ENCODE data around the gene HS3ST6.
"Not testable (repeated sequence)": the region's sequence is repeated elsewhere in the genome, so short reads cannot be mapped to it uniquely, and the experiment has no call there.

Gene HS3ST6

GRCh38 chr16:1946495-1947368 is 28.5 kb upstream of the HS3ST6 start:
- no peak for DNase-seq (ENCODE audit: low spot score)

- no peak for DNase-seq (ENCODE audit: low spot score)
Observed at GRCh38 chr16:1945559-1946391, 27.6 kb upstream of the HS3ST6 start.

GRCh38 chr16:1944612-1945199 is 26.5 kb upstream of the HS3ST6 start:
- DNase-seq (ENCODE audit: low spot score), result no peak

- peak; percentile 97 for DNase-seq (ENCODE audit: low spot score)
Observed at GRCh38 chr16:1942810-1943726, 24.9 kb upstream of the HS3ST6 start, which contains the start of gene MSRB1. TSS of gene MSRB1 (minus strand) at chr16:1943199. CDS start at chr16:1943156, 43 bp downstream.

- DNase-seq (ENCODE audit: low spot score), result no peak
Observed at GRCh38 chr16:1942047-1942809, 24.0 kb upstream of the HS3ST6 start.

GRCh38 chr16:1941162-1942046 is 23.2 kb upstream of the HS3ST6 start:
- DNase-seq (ENCODE audit: low spot score), result peak; percentile 78

- DNase-seq (ENCODE audit: low spot score), result peak; percentile 60
Observed at GRCh38 chr16:1940273-1941161, 22.3 kb upstream of the HS3ST6 start.

- DNase-seq (ENCODE audit: low spot score), result not testable (repeated sequence)
Observed at GRCh38 chr16:1939833-1940232, 21.6 kb upstream of the HS3ST6 start.

- no peak for DNase-seq (ENCODE audit: low spot score)
Observed at GRCh38 chr16:1938910-1939309, 20.7 kb upstream of the HS3ST6 start.

GRCh38 chr16:1938316-1938715 is 20.1 kb upstream of the HS3ST6 start:
- DNase-seq (ENCODE audit: low spot score), result no peak

- DNase-seq (ENCODE audit: low spot score), result no peak
Observed at GRCh38 chr16:1936945-1937479, 18.8 kb upstream of the HS3ST6 start.

- no peak for DNase-seq (ENCODE audit: low spot score)
Observed at GRCh38 chr16:1933097-1933661, 15.0 kb upstream of the HS3ST6 start.

GRCh38 chr16:1932050-1933028 is 14.1 kb upstream of the HS3ST6 start:
- DNase-seq (ENCODE audit: low spot score), result peak; percentile 47

GRCh38 chr16:1930338-1930720 is 12.1 kb upstream of the HS3ST6 start:
- no peak for DNase-seq (ENCODE audit: low spot score)

- DNase-seq (ENCODE audit: low spot score), result peak; percentile 66
Observed at GRCh38 chr16:1929578-1930337, 11.5 kb upstream of the HS3ST6 start.

GRCh38 chr16:1929105-1929504 is 10.9 kb upstream of the HS3ST6 start:
- DNase-seq (ENCODE audit: low spot score), result no peak
